Endothelial cell of umbilical vein (primary cell): ENCODE measurements around the gene NOP9.

Experiments used
- GATA2 ChIP-seq: IDR thresholded peaks from 2 replicates; pipeline ENCODE4 v1.7.0; 2011; ENCODE audit warnings: low read depth, mild to moderate bottlenecking, moderate library complexity, mixed read lengths, low read length; ENCODE audit not compliant: insufficient read length, insufficient read depth
- JUN ChIP-seq: IDR thresholded peaks from 2 replicates; pipeline ENCODE4 v1.6.1; 2011; ENCODE audit warnings: borderline replicate concordance, low read depth; ENCODE audit not compliant: insufficient read length, insufficient read depth
- POLR2A ChIP-seq: IDR thresholded peaks from 2 replicates; pipeline ENCODE4 v1.6.1; 2012; ENCODE audit warnings: low read depth, mild to moderate bottlenecking, control low read depth, low read length
- POLR2AphosphoS5 ChIP-seq: IDR thresholded peaks from 2 replicates; pipeline ENCODE4 v1.6.1; 2012; ENCODE audit warnings: low read depth, mild to moderate bottlenecking, control low read depth, low read length, moderate library complexity; ENCODE audit not compliant: insufficient read depth
- TF ChIP-seq, protein P1 (sequence below), 2 donors: IDR thresholded peaks; 1 replicate in 1 of 2; 2 replicates in 1 of 2; pipeline ENCODE4 v1.5.1; 2011; ENCODE audit warnings: low read length in 2 of 2, mild to moderate bottlenecking in 2 of 2, moderate library complexity in 2 of 2, control low read depth in 1 of 2, inconsistent platforms in 1 of 2, low read depth in 1 of 2; ENCODE audit not compliant: insufficient read depth in 1 of 2; ENCODE audit errors: extremely low read depth in 1 of 2
- TF ChIP-seq, protein P2 (sequence below): IDR thresholded peaks from 2 replicates; pipeline ENCODE4 v1.6.1; 2011; ENCODE audit not compliant: insufficient read depth, insufficient read length

DNA sequence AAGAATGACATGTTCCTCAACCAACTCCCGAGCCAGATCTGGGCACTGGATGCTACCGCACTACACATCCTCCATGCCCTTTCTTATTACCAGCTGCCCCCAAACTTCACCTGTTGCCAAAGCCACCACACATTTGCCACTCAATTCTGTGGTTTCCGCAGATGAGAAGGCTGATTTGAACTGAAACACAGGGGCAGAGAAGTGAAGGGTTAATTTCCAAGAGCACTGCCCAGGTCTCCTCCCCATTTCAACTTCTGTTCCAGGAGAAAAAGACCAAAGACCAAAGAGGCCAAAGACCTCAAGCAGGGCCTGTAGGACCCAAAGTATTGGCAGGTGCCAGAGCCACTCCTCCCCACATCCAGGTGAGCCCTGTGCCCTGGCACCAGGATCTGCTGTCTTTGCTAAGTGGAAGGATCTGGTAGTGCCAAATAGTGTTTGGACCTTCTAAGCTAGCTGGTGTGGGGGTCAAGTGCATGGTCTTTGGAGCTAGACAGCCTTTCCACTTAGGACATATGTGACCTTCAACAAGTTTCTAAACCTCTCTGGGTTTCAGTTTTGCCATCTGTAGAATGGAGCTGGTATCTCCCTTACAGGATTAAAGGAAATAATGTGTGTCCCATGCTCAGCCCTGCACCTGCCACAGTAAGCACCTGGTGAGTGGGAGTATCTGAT, 8.1 kb upstream of the NOP9 start:
- TF ChIP-seq, protein P1, sequence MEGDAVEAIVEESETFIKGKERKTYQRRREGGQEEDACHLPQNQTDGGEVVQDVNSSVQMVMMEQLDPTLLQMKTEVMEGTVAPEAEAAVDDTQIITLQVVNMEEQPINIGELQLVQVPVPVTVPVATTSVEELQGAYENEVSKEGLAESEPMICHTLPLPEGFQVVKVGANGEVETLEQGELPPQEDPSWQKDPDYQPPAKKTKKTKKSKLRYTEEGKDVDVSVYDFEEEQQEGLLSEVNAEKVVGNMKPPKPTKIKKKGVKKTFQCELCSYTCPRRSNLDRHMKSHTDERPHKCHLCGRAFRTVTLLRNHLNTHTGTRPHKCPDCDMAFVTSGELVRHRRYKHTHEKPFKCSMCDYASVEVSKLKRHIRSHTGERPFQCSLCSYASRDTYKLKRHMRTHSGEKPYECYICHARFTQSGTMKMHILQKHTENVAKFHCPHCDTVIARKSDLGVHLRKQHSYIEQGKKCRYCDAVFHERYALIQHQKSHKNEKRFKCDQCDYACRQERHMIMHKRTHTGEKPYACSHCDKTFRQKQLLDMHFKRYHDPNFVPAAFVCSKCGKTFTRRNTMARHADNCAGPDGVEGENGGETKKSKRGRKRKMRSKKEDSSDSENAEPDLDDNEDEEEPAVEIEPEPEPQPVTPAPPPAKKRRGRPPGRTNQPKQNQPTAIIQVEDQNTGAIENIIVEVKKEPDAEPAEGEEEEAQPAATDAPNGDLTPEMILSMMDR (IDR thresholded peaks at IDR 0.05; ENCODE audit: extremely low read depth in 1 of 2, insufficient read depth in 1 of 2, low read depth in 1 of 2, low read length in 2 of 2): no peak
- TF ChIP-seq POLR2A (no peak), POLR2AphosphoS5 (no peak), JUN (no peak), GATA2 (no peak)
- TF ChIP-seq, protein P2, sequence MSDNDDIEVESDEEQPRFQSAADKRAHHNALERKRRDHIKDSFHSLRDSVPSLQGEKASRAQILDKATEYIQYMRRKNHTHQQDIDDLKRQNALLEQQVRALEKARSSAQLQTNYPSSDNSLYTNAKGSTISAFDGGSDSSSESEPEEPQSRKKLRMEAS: no peak
